Nephron progenitor cell (in vitro differentiated cells): ENCODE results near the gene PPM1D.
"Not testable (repeated sequence)": the region's sequence is repeated elsewhere in the genome, so short reads cannot be mapped to it uniquely, and the experiment has no call there.

Experiments
- DNase-seq: peaks from one replicate; pipeline ENCODE4 v3.0.0; 2021
- H3K27ac Mint-ChIP-seq: 2 replicates; pipeline ENCODE4 v1.8.0; 2021; ENCODE audit warnings: mild to moderate bottlenecking, moderate library complexity, mixed read lengths
- H3K27me3 Mint-ChIP-seq: 2 replicates; pipeline ENCODE4 v1.8.0; 2021; ENCODE audit warnings: mild to moderate bottlenecking, low read depth, mixed read lengths; ENCODE audit not compliant: poor library complexity
- H3K36me3 Mint-ChIP-seq: 2 replicates; pipeline ENCODE4 v1.8.0; 2021; ENCODE audit warnings: low read depth, mixed read lengths
- H3K4me1 Mint-ChIP-seq: 2 replicates; pipeline ENCODE4 v1.8.0; 2021; ENCODE audit warnings: mixed read lengths
- H3K4me3 Mint-ChIP-seq: 2 replicates; pipeline ENCODE4 v1.8.0; 2021; ENCODE audit warnings: mild to moderate bottlenecking, moderate library complexity, mixed read lengths
- H3K9me3 Mint-ChIP-seq: 2 replicates; pipeline ENCODE4 v1.8.0; 2021; ENCODE audit warnings: mild to moderate bottlenecking, moderate library complexity, mixed read lengths
- TF ChIP-seq, protein P1 (sequence below): fragments of 200-600 bp; sonication (generic); IDR thresholded peaks from 2 replicates; pipeline ENCODE4 v1.5.0; 2021; ENCODE audit warnings: antibody characterized with exemption

Gene PPM1D

DNA sequence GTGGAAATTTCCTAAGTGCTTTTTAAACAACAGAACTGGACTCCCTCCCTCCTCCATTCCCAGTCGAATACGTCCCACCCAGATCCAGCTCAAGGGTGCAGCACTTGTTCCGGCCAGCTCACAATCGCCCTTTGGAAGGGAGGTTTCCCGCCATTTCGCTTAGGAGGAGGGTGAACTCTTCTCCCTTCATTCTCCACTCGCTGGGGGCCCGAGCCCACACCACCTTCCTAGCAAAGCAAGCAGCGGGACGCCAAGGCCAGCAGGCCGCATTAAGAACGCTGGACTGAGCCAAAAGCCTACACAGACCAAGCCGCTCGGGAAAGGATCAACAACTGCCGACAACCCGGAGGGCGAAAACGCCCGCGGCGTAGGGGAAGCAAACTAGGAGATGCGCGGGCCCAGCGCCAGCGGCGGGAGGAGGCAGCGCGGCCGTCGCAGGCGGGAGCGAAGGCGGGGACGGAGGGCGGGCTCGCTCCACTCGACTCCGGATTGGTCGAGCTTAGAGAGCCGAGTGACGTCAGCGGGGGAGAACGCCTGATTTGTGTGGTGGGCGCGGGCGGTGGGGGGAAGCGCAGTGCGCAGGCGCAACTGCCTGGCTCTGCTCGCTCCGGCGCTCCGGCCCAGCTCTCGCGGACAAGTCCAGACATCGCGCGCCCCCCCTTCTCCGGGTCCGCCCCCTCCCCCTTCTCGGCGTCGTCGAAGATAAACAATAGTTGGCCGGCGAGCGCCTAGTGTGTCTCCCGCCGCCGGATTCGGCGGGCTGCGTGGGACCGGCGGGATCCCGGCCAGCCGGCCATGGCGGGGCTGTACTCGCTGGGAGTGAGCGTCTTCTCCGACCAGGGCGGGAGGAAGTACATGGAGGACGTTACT, at the start of gene PPM1D:
Gene PPM1D (plus strand): TSS at position 574 of the 870 bp plus-strand sequence. CDS start 222 bp downstream, at position 796.
- peaks cover 48% of the 10 kb centered on the region for H3K4me1 Mint-ChIP-seq
- TF ChIP-seq, protein P1, sequence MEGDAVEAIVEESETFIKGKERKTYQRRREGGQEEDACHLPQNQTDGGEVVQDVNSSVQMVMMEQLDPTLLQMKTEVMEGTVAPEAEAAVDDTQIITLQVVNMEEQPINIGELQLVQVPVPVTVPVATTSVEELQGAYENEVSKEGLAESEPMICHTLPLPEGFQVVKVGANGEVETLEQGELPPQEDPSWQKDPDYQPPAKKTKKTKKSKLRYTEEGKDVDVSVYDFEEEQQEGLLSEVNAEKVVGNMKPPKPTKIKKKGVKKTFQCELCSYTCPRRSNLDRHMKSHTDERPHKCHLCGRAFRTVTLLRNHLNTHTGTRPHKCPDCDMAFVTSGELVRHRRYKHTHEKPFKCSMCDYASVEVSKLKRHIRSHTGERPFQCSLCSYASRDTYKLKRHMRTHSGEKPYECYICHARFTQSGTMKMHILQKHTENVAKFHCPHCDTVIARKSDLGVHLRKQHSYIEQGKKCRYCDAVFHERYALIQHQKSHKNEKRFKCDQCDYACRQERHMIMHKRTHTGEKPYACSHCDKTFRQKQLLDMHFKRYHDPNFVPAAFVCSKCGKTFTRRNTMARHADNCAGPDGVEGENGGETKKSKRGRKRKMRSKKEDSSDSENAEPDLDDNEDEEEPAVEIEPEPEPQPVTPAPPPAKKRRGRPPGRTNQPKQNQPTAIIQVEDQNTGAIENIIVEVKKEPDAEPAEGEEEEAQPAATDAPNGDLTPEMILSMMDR: no peak
- no peaks in the 10 kb centered on the region for H3K9me3 Mint-ChIP-seq
- DNase-seq: peak; percentile 99
- peak within 1 kb of the TSS; percentile 99 for H3K27ac Mint-ChIP-seq
- H3K36me3 Mint-ChIP-seq: no peaks in the 10 kb centered on the region
- H3K27me3 Mint-ChIP-seq: no peaks in the 10 kb centered on the region
- H3K4me3 Mint-ChIP-seq: peak within 1 kb of the TSS; percentile 96

DNA sequence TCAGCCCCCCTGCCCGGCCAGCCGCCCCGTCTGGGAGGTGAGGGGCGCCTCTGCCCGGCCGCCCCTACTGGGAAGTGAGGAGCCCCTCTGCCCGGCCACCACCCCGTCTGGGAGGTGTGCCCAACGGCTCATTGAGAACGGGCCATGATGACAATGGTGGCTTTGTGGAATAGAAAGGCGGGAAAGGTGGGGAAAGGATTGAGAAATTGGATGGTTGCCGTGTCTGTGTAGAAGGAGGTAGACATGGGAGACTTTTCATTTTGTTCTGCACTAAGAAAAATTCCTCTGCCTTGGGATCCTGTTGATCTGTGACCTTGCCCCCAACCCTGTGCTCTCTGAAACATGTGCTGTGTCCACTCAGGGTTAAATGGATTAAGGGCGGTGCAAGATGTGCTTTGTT, 47.7 kb upstream of the PPM1D start:
- not testable (repeated sequence) for H3K27ac Mint-ChIP-seq

DNA sequence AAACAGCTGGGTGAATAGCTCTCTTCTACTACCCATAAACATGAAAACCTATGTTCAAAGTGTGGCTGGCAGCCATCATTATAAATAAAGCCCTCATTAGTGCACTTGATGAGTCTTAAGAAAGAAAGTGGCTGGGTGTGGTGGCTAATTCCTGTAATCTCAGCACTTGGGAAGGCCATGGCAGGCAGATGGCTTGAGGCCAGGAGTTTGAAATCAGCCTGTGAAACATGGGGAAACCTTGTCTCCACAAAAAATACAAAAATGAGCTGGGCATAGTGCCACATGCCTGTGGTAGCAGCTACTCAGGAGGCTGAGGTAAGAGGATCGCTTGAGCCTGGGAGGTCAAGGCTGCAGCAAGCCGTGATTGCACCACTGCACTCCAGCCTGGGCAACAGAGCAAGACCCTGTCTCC, 45.6 kb upstream of the PPM1D start:
- TF ChIP-seq, protein P1: no peak
- H3K27ac Mint-ChIP-seq: no peak overlapping the region
- no peaks in the 10 kb centered on the region for H3K4me1 Mint-ChIP-seq
- DNase-seq: no peak
- H3K4me3 Mint-ChIP-seq: no peak overlapping the region
- peaks cover 7% of the 10 kb centered on the region for H3K27me3 Mint-ChIP-seq
- H3K36me3 Mint-ChIP-seq: peaks cover 45% of the 10 kb centered on the region
- peaks cover 73% of the 10 kb centered on the region for H3K9me3 Mint-ChIP-seq

More for the DNA sequence above, 47.7 kb upstream of the PPM1D start:
- H3K9me3 Mint-ChIP-seq: peaks cover 60% of the 10 kb centered on the region
- not testable (repeated sequence) for H3K4me1 Mint-ChIP-seq, DNase-seq, H3K27me3 Mint-ChIP-seq, H3K4me3 Mint-ChIP-seq
- peaks cover 43% of the 10 kb centered on the region for H3K36me3 Mint-ChIP-seq

DNA sequence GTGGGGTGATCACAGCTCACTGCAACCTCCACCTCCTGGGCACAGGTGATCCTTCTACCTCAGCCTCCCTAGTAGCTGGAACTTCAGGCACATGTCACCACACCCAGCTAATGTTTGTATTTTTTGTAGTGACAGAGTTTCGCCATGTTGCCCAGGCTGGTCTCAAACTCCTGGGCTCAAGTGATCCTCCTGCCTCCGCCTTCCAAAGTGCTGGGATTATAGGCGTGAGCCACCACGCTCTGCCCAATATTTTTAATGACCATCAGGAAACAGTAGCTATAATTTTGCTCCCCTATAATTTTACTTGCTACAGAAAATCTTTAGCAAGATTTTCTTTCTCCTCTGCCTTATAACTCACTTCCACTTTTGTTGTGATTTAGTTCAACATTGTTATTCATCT, 44.2 kb upstream of the PPM1D start:
- peaks cover 62% of the 10 kb centered on the region for H3K9me3 Mint-ChIP-seq
- TF ChIP-seq, protein P1: no peak
- H3K27me3 Mint-ChIP-seq: peaks cover 12% of the 10 kb centered on the region
- no peak overlapping the region for H3K4me3 Mint-ChIP-seq
- peaks cover 3% of the 10 kb centered on the region for H3K4me1 Mint-ChIP-seq
- H3K27ac Mint-ChIP-seq: no peak overlapping the region
- no peak for DNase-seq
- H3K36me3 Mint-ChIP-seq: peaks cover 38% of the 10 kb centered on the region

DNA sequence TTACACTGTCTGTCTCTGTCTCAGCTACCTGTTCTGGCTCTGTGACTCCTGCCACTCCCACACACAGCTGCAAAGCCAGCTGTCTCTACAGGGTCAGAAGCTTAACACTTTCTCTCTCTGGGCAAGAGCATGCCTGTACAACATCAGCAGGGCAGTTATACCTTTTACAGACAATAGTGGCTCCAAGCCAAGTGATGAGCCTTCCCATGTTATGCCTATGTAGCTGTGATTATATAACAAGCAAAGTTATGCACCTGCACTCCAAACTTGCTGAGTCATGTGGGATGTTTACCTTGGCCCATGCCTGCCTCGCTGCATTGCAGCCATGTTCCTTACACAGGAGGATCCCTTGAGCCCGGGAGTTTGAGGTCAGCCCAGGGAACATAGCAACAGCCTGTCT, 42.2 kb upstream of the PPM1D start:
- Mint-ChIP-seq H3K4me3 (no peak overlapping the region), H3K27me3 (peaks cover 16% of the 10 kb centered on the region), H3K36me3 (peaks cover 31% of the 10 kb centered on the region), H3K9me3 (peaks cover 55% of the 10 kb centered on the region), H3K4me1 (peaks cover 6% of the 10 kb centered on the region), H3K27ac (no peak overlapping the region)
- DNase-seq: no peak
- TF ChIP-seq, protein P1: no peak

DNA sequence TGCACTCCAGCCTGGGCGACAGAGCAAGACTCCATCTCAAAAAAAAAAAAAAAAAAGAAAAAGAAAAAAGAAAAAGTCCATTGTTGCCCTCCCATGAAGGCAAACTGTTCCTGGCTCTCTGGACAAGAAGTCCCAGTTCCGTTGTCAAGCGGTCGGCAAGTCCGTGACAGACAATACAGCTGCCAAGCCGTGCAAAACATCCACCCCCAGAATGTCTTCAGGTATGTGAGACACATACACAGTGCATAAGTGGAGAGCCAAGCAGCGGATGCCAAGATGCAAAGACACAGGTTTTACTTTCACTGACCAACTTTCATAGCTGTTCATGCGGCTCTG, 40.4 kb upstream of the PPM1D start:
- DNase-seq: no peak
- TF ChIP-seq, protein P1: no peak
- peaks cover 36% of the 10 kb centered on the region for H3K9me3 Mint-ChIP-seq
- no peak overlapping the region for H3K4me3 Mint-ChIP-seq
- H3K27ac Mint-ChIP-seq: no peak overlapping the region
- peaks cover 10% of the 10 kb centered on the region for H3K27me3 Mint-ChIP-seq
- H3K36me3 Mint-ChIP-seq: peaks cover 17% of the 10 kb centered on the region
- peaks cover 6% of the 10 kb centered on the region for H3K4me1 Mint-ChIP-seq
